HG02981 (cell line): ENCODE measurements around the gene FEZ2.
"Not testable (repeated sequence)": the region's sequence is repeated elsewhere in the genome, so short reads cannot be mapped to it uniquely, and the experiment has no call there.

Experiments
- ATAC-seq: cut with Tn5 transposase; IDR thresholded peaks from one replicate; pipeline ENCODE4 v1.9.1; 2021; ENCODE audit warnings: mild to moderate bottlenecking, moderate library complexity; ENCODE audit not compliant: unreplicated experiment

The FEZ2 gene

GRCh38 chr2:36597532-36598377 lies at the start of gene FEZ2:
Gene FEZ2 (minus strand): TSS chr2:36598168. CDS start chr2:36598142, 26 bp downstream.
- ATAC-seq, result peak; percentile 99

GRCh38 chr2:36634981-36635597 lies 37.1 kb upstream of the FEZ2 start:
- ATAC-seq, result no peak

GRCh38 chr2:36633470-36634092 lies 35.6 kb upstream of the FEZ2 start:
- no peak for ATAC-seq

- ATAC-seq, result no peak
These were observed 28.8 kb upstream of the FEZ2 start for GRCh38 chr2:36626756-36627155.

- no peak for ATAC-seq
These were observed 28.1 kb upstream of the FEZ2 start for GRCh38 chr2:36626071-36626470.

GRCh38 chr2:36625304-36625703 lies 27.3 kb upstream of the FEZ2 start:
- ATAC-seq, result no peak

GRCh38 chr2:36620321-36620720 lies 22.4 kb upstream of the FEZ2 start:
- ATAC-seq, result no peak

GRCh38 chr2:36618381-36618780 lies 20.4 kb upstream of the FEZ2 start:
- peak; percentile 96 for ATAC-seq

- ATAC-seq, result no peak
These were observed 19.0 kb upstream of the FEZ2 start for GRCh38 chr2:36616947-36617346.

- ATAC-seq, result no peak
These were observed 17.3 kb upstream of the FEZ2 start for GRCh38 chr2:36615222-36615621.

GRCh38 chr2:36613801-36614200 lies 15.8 kb upstream of the FEZ2 start:
- no peak for ATAC-seq

GRCh38 chr2:36611316-36611990 lies 13.5 kb upstream of the FEZ2 start:
- no peak for ATAC-seq

GRCh38 chr2:36609507-36609906 lies 11.5 kb upstream of the FEZ2 start:
- ATAC-seq, result no peak

- ATAC-seq, result no peak
These were observed 10.0 kb upstream of the FEZ2 start for GRCh38 chr2:36607947-36608346.

GRCh38 chr2:36606925-36607324 lies 9.0 kb upstream of the FEZ2 start:
- ATAC-seq, result no peak

GRCh38 chr2:36605273-36605672 lies 7.3 kb upstream of the FEZ2 start:
- ATAC-seq, result no peak

GRCh38 chr2:36603629-36604028 lies 5.7 kb upstream of the FEZ2 start:
- ATAC-seq, result not testable (repeated sequence)

- no peak for ATAC-seq
These were observed 901 bp downstream of the FEZ2 start for GRCh38 chr2:36597003-36597531.

- no peak for ATAC-seq
These were observed 1.6 kb downstream of the FEZ2 start for GRCh38 chr2:36596397-36596796.

GRCh38 chr2:36594849-36595248 lies 3.1 kb downstream of the FEZ2 start:
- no peak for ATAC-seq

GRCh38 chr2:36589230-36589630 lies 8.7 kb downstream of the FEZ2 start:
- no peak for ATAC-seq
